Measurements from ENCODE around the gene DLG1.

DNA sequence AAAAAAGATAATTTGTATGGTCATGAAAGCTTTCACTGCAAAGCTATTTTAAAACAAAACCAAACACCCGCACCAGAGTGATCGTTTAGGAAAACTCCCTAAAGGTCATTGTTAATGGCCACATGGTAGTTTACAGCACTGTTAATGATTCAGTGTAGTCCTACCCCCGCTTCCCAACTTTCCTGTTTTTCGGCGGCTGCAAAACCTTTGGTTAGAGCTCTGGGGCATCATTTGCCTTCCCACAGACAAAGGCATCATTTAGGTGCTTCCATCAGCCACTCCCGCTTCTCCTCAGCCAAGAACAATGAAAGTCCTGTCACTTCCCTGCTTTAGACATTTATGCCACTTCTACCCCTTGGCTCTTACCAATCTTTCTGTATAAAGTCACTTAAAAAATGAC, 279.4 kb downstream of the DLG1 start:
- TF ChIP-seq, protein P1, sequence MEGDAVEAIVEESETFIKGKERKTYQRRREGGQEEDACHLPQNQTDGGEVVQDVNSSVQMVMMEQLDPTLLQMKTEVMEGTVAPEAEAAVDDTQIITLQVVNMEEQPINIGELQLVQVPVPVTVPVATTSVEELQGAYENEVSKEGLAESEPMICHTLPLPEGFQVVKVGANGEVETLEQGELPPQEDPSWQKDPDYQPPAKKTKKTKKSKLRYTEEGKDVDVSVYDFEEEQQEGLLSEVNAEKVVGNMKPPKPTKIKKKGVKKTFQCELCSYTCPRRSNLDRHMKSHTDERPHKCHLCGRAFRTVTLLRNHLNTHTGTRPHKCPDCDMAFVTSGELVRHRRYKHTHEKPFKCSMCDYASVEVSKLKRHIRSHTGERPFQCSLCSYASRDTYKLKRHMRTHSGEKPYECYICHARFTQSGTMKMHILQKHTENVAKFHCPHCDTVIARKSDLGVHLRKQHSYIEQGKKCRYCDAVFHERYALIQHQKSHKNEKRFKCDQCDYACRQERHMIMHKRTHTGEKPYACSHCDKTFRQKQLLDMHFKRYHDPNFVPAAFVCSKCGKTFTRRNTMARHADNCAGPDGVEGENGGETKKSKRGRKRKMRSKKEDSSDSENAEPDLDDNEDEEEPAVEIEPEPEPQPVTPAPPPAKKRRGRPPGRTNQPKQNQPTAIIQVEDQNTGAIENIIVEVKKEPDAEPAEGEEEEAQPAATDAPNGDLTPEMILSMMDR (conservative IDR thresholded peaks at IDR 0.05; ENCODE audit: low read depth, low read length) = no peak
- TF ChIP-seq EZH2 (IDR thresholded peaks at IDR 0.05; ENCODE audit: borderline replicate concordance, low read depth, low read length, poor library complexity, severe bottlenecking) = no peak
